HT-29 (cell line): ENCODE measurements around the gene CAMSAP2. TPM values are rescaled to one million over a fixed set of nuclear protein-coding genes. Genes with fewer than 3 reads are reported as not detected.
"Not testable (repeated sequence)": the region's sequence is repeated elsewhere in the genome, so short reads cannot be mapped to it uniquely, and the experiment has no call there.

Source experiments
- DNase-seq: peaks from one replicate; pipeline ENCODE4 v3.0.0-alpha.2; 2015; ENCODE audit warnings: low spot score
- total RNA-seq: library from RNA; depleted of rRNA; stranded (reverse); fragments of >200 nt; shearing (Covaris generic); gene quantifications from 2 replicates; pipeline ENCODE4 v1.2.3, GENCODE V29; 2014

CAMSAP2 gene
- total RNA-seq, 1 experiment from 2014 or later = 7.3 TPM

GRCh38 chr1:200779326-200779725, 40.6 kb downstream of the CAMSAP2 start:
- no peak for DNase-seq

- DNase-seq = peak; percentile 19
Measured at GRCh38 chr1:200780545-200781369, 42.1 kb downstream of the CAMSAP2 start.

GRCh38 chr1:200783926-200784325, 45.2 kb downstream of the CAMSAP2 start:
- DNase-seq = no peak

GRCh38 chr1:200784576-200784975, 45.9 kb downstream of the CAMSAP2 start:
- no peak for DNase-seq

- DNase-seq = no peak
Measured at GRCh38 chr1:200786788-200787187, 48.1 kb downstream of the CAMSAP2 start.

GRCh38 chr1:200787896-200788387, 49.2 kb downstream of the CAMSAP2 start:
- DNase-seq = no peak

- not testable (repeated sequence) for DNase-seq
Measured at GRCh38 chr1:200791012-200791411, 52.3 kb downstream of the CAMSAP2 start.

- DNase-seq = no peak
Measured at GRCh38 chr1:200793677-200794076, 55.0 kb downstream of the CAMSAP2 start.

- DNase-seq = no peak
Measured at GRCh38 chr1:200794506-200795065, 55.9 kb downstream of the CAMSAP2 start.

GRCh38 chr1:200795156-200795555, 56.5 kb downstream of the CAMSAP2 start:
- DNase-seq = no peak

- DNase-seq = no peak
Measured at GRCh38 chr1:200802042-200802441, 63.3 kb downstream of the CAMSAP2 start.

- peak; percentile 88 for DNase-seq
Measured at GRCh38 chr1:200802865-200803512, 64.3 kb downstream of the CAMSAP2 start.

- DNase-seq = no peak
Measured at GRCh38 chr1:200805719-200806118, 67.0 kb downstream of the CAMSAP2 start.

GRCh38 chr1:200808846-200809245, 70.2 kb downstream of the CAMSAP2 start:
- DNase-seq = no peak

- no peak for DNase-seq
Measured at GRCh38 chr1:200811704-200812103, 73.0 kb downstream of the CAMSAP2 start.

- DNase-seq = not testable (repeated sequence)
Measured at GRCh38 chr1:200816624-200817224, 78.0 kb downstream of the CAMSAP2 start.

- no peak for DNase-seq
Measured at GRCh38 chr1:200818248-200818647, 79.6 kb downstream of the CAMSAP2 start.

- no peak for DNase-seq
Measured at GRCh38 chr1:200819726-200820125, 81.0 kb downstream of the CAMSAP2 start.

GRCh38 chr1:200831091-200831490, 92.4 kb downstream of the CAMSAP2 start:
- no peak for DNase-seq

GRCh38 chr1:200834383-200834782, 95.7 kb downstream of the CAMSAP2 start:
- no peak for DNase-seq

GRCh38 chr1:200836213-200836612, 97.5 kb downstream of the CAMSAP2 start:
- no peak for DNase-seq
